Measurements from ENCODE around the gene NCKAP5.
"Not testable (repeated sequence)": the region's sequence is repeated elsewhere in the genome, so short reads cannot be mapped to it uniquely, and the experiment has no call there.

Gene NCKAP5

GRCh38 chr2:133249362-133249761 is 318.9 kb downstream of the NCKAP5 start:
- FAIRE-seq = no peak

- no peak for FAIRE-seq
Measured at GRCh38 chr2:133248264-133248663, 320.0 kb downstream of the NCKAP5 start.

- FAIRE-seq = no peak
Measured at GRCh38 chr2:133247631-133248030, 320.6 kb downstream of the NCKAP5 start.

GRCh38 chr2:133241224-133241571 is 327.1 kb downstream of the NCKAP5 start:
- no peak for FAIRE-seq

GRCh38 chr2:133240491-133241223 is 327.6 kb downstream of the NCKAP5 start:
- no peak for FAIRE-seq

- FAIRE-seq = no peak
Measured at GRCh38 chr2:133235968-133236367, 332.3 kb downstream of the NCKAP5 start.

GRCh38 chr2:133232556-133232955 is 335.7 kb downstream of the NCKAP5 start:
- FAIRE-seq = no peak

- no peak for FAIRE-seq
Measured at GRCh38 chr2:133231264-133231663, 337.0 kb downstream of the NCKAP5 start.

- FAIRE-seq = no peak
Measured at GRCh38 chr2:133229974-133230373, 338.3 kb downstream of the NCKAP5 start.

GRCh38 chr2:133223226-133223625 is 345.0 kb downstream of the NCKAP5 start:
- no peak for FAIRE-seq

GRCh38 chr2:133221398-133221797 is 346.9 kb downstream of the NCKAP5 start:
- no peak for FAIRE-seq

- FAIRE-seq = no peak
Measured at GRCh38 chr2:133218204-133218603, 350.1 kb downstream of the NCKAP5 start.

- FAIRE-seq = no peak
Measured at GRCh38 chr2:133215477-133215876, 352.8 kb downstream of the NCKAP5 start.

GRCh38 chr2:133213651-133214050 is 354.6 kb downstream of the NCKAP5 start:
- FAIRE-seq = no peak

- no peak for FAIRE-seq
Measured at GRCh38 chr2:133209325-133209724, 358.9 kb downstream of the NCKAP5 start.

GRCh38 chr2:133206666-133207065 is 361.6 kb downstream of the NCKAP5 start:
- FAIRE-seq = not testable (repeated sequence)

GRCh38 chr2:133204421-133204820 is 363.8 kb downstream of the NCKAP5 start:
- no peak for FAIRE-seq

- FAIRE-seq = no peak
Measured at GRCh38 chr2:133200684-133201421, 367.4 kb downstream of the NCKAP5 start.

GRCh38 chr2:133198678-133199077 is 369.6 kb downstream of the NCKAP5 start:
- no peak for FAIRE-seq

- no peak for FAIRE-seq
Measured at GRCh38 chr2:133197156-133197555, 371.1 kb downstream of the NCKAP5 start.

GRCh38 chr2:133194777-133195335 is 373.4 kb downstream of the NCKAP5 start:
- no peak for FAIRE-seq

GRCh38 chr2:133194362-133194655 is 374.0 kb downstream of the NCKAP5 start:
- no peak for FAIRE-seq

- FAIRE-seq = no peak
Measured at GRCh38 chr2:133193544-133194361, 374.5 kb downstream of the NCKAP5 start.

- FAIRE-seq = no peak
Measured at GRCh38 chr2:133192028-133192427, 376.2 kb downstream of the NCKAP5 start.
